Measurements from ENCODE around the gene GABRG3. TPM values are rescaled to one million over a fixed set of nuclear protein-coding genes. Genes with fewer than 3 reads are reported as not detected.

GABRG3 gene
- total RNA-seq, 2 experiments from 2014 or later: not detected

DNA sequence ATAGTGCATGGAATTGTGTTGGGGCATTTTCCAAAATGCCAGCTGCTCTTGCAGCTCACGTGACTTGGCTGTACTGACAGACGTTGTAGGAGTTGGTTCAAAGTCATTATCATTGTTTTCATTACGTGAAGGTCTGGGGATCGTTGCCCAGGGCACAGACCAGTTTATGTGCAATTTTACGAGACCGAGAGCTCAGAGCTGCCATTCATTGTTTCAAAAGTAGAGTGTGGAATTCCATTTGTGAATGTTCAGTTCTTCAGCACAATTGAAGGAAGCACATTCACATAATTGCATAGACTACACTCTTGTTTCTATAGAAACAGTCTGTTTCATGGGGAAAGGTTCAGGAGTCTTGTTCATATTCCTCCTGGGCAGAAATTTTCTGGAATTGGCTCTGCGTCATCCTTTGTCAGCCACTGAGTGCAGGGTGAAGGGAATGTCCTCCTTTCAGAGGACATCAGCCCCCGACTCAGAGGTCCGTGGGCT is 54.5 kb downstream of the GABRG3 start:
- H3K9me3 Mint-ChIP-seq: peaks cover 8% of the 10 kb centered on the region
- H3K36me3 Mint-ChIP-seq (ENCODE audit: low read depth): no peaks in the 10 kb centered on the region
- DNase-seq: no peak
- ChIA-PET POLR2A (no interaction called here), CTCF (no interaction called here)
- H3K4me1 Mint-ChIP-seq: no peaks in the 10 kb centered on the region
- H3K27me3 Mint-ChIP-seq: no peaks in the 10 kb centered on the region
- H3K4me3 Mint-ChIP-seq: no peak overlapping the region
- no peak overlapping the region for H3K27ac Mint-ChIP-seq

DNA sequence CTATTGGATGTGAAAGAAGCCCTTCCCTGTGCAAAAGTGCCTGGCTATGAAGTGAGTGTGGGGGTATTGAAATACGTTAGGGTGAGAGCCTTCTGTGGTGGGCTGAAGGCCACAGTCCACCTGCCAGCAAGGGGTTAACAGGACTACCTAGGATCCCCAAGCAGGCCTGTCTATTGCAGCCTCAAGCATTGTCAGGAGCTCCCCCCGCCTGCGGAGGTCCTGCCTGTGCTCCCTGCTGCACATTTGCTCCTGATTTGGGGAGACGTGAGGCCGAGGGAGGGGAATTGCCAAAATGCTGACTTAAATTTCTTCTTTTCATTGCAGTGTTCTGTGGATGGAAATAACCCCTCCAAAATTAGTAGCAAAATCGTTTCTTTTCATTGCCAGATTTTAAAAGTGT is 56.2 kb downstream of the GABRG3 start:
- Mint-ChIP-seq H3K27ac (no peak overlapping the region), H3K4me1 (no peaks in the 10 kb centered on the region), H3K27me3 (no peaks in the 10 kb centered on the region), H3K4me3 (no peak overlapping the region), H3K36me3 (ENCODE audit: low read depth) (no peaks in the 10 kb centered on the region), H3K9me3 (peaks cover 6% of the 10 kb centered on the region)
- ChIA-PET POLR2A (no interaction called here), CTCF (no interaction called here)
- no peak for DNase-seq

DNA sequence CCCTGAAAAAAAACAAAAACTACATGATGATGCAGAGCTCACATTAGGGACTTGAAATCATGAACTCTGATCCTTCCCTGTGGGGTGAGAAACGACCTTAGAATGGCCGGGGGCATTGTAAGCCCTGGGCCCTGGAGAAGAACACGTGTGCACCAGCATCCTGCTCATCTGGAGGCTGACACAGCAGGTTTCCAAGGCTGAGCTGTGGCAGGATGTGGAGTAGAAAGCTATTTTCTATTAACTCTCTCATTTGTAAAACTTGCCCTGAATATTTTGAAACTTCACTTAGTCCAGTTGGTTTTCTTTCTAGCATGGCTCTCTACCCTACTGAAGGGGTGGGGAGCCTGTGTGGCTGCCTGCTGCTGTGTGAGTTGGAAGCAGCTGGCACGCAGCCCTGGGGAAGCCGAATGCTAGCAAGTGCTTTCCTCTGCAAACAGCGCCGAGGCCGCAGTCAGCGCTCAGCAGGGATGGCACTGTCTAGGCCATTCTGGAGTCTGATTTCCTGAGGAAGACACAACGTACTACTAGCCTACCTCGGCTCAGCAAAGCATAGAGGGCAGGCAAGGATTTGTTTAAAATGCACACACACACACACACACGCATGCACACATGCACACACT is 58.0 kb downstream of the GABRG3 start:
- CTCF ChIA-PET: no interaction called here
- H3K27me3 Mint-ChIP-seq: no peaks in the 10 kb centered on the region
- no peak overlapping the region for H3K27ac Mint-ChIP-seq
- H3K4me3 Mint-ChIP-seq: no peak overlapping the region
- H3K4me1 Mint-ChIP-seq: no peaks in the 10 kb centered on the region
- no peak for DNase-seq
- H3K36me3 Mint-ChIP-seq (ENCODE audit: low read depth): no peaks in the 10 kb centered on the region
- peaks cover 9% of the 10 kb centered on the region for H3K9me3 Mint-ChIP-seq
- POLR2A ChIA-PET: no interaction called here

DNA sequence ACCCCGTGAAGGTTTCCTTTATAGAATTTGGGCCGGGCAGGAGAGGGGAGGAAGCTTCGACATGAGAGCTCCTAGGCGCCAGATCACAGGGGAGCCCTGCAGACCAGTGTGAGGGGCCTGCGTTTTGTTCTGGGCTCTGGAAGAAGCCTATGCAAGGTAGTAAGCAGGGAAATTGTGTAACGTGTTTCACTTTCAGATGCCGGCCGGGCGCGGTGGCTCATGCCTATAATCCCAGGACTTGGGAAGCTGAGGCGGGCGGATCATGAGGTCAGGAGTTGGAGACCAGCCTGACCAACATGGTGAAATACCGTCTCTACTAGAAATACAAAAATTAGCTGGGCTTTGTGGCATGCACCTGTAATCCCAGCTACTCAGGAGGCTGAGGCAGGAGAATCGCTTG is 65.2 kb downstream of the GABRG3 start:
- CTCF ChIA-PET: no interaction called here
- no peak for DNase-seq
- no peak overlapping the region for H3K4me3 Mint-ChIP-seq
- no peaks in the 10 kb centered on the region for H3K4me1 Mint-ChIP-seq
- no peaks in the 10 kb centered on the region for H3K36me3 Mint-ChIP-seq (ENCODE audit: low read depth)
- peaks cover 14% of the 10 kb centered on the region for H3K9me3 Mint-ChIP-seq
- POLR2A ChIA-PET: no interaction called here
- no peaks in the 10 kb centered on the region for H3K27me3 Mint-ChIP-seq
- H3K27ac Mint-ChIP-seq: no peak overlapping the region

DNA sequence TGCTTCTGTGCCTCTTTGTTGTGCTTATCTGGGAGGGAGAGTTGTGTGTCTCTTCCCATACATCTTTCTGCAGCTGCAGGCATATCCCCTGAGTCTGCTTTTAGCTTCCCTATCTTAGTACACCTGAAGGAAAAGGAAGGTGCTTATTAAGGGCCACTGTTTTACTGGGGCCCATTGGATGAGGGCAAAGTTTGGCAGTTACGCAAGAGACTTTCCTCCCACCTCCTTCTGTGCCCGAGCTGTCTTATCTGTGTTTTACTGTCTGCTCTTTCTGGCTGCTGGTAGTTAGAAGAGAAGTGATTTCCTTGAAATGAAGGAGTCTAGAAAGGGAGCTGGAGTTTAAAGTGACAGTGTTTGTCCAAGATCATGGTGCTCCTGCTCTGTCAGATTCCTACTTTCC is 66.5 kb downstream of the GABRG3 start:
- H3K4me3 Mint-ChIP-seq: no peak overlapping the region
- H3K4me1 Mint-ChIP-seq: no peaks in the 10 kb centered on the region
- H3K36me3 Mint-ChIP-seq (ENCODE audit: low read depth): no peaks in the 10 kb centered on the region
- H3K27me3 Mint-ChIP-seq: no peaks in the 10 kb centered on the region
- ChIA-PET POLR2A (no interaction called here), CTCF (no interaction called here)
- peaks cover 18% of the 10 kb centered on the region for H3K9me3 Mint-ChIP-seq
- no peak for DNase-seq
- no peak overlapping the region for H3K27ac Mint-ChIP-seq

DNA sequence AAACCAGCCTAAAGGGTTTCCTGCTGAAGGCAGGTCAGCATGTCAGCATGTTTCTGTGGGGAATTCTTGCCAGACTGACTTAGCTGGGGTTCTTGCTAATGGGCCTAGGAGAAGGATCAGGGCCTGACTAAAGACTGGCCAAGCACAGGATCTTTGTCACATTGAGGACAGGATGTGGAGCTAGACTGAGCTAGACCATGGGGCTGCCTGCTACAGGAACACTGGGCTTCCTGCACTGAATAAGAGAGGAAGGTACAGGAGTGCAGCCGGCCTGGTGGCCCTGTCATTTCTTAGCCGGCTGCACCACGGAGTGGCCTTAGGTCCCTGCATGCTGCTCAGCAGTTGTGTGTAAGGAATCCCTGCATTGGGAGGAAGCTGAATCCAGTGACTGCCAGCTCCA is 68.2 kb downstream of the GABRG3 start:
- Mint-ChIP-seq H3K9me3 (peaks cover 16% of the 10 kb centered on the region), H3K4me3 (no peak overlapping the region), H3K27me3 (no peaks in the 10 kb centered on the region), H3K27ac (no peak overlapping the region), H3K4me1 (no peaks in the 10 kb centered on the region), H3K36me3 (ENCODE audit: low read depth) (no peaks in the 10 kb centered on the region)
- no peak for DNase-seq
- POLR2A ChIA-PET: no interaction called here
- CTCF ChIA-PET: no interaction called here

DNA sequence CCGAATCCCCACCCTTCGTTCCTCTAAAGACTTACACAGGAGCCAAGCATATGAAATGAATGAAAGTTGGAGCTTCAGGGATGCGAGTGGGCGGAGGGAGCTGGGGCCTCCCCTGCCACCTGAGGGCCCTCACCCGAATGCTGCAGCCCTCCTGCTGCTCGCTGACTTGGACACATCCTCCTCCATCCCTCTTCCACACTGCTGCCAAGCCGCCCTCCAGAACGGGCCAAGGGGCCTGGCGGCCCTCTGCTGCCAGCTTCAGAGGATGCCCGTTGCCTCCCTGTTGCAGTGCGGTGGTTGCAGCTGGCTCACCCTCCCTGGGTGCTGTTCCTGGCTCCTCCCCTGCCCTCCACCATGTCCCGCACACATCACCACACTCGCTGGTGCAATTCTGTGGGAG is 71.2 kb downstream of the GABRG3 start:
- no peak overlapping the region for H3K27ac Mint-ChIP-seq
- H3K9me3 Mint-ChIP-seq: peaks cover 19% of the 10 kb centered on the region
- CTCF ChIA-PET: no interaction called here
- H3K4me1 Mint-ChIP-seq: no peaks in the 10 kb centered on the region
- H3K27me3 Mint-ChIP-seq: no peaks in the 10 kb centered on the region
- POLR2A ChIA-PET: no interaction called here
- DNase-seq: no peak
- no peak overlapping the region for H3K4me3 Mint-ChIP-seq
- H3K36me3 Mint-ChIP-seq (ENCODE audit: low read depth): no peaks in the 10 kb centered on the region

DNA sequence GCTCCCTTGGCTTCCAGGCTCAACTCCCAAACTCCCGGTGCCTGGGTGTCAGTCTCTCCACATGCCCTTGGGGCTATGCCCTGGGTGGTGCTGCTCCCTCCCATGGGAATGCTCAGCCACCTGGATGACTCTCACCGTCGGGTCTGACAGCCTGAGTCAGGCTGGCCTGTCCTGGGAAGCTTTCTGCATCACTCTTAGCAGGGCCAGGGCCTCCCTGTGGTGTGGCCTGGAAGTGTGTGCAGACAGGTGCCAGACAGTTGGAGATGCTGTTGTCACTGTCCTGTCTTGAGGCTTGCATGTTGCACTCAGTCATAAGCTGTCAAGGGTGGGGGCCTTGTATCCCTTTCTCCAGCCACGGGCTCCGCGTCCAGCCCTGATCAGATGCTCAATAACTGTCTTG is 71.7 kb downstream of the GABRG3 start:
- H3K27ac Mint-ChIP-seq: no peak overlapping the region

DNA sequence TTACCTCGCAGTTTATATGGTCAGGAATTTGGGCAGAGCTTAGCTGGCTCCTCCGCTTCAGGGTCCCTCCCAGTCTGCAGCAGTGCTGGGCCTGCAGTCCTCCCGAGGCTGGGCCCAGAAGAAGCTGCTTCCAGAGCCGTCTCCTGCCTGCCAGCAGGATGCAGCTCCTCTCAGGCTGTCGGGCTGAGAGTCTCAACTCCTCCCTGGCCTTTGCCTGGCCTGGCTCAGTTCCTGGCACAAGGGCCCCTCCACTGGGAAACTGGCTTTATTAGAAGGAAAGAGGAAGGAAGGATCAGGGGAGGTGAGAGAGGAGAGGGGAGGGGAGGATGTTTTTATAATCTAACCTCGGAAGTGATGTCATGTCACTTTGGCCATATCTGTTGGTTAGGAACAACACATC is 72.8 kb downstream of the GABRG3 start:
- CTCF ChIA-PET: no interaction called here
- Mint-ChIP-seq H3K36me3 (ENCODE audit: low read depth) (no peaks in the 10 kb centered on the region), H3K27ac (no peak overlapping the region), H3K4me3 (no peak overlapping the region), H3K4me1 (no peaks in the 10 kb centered on the region), H3K9me3 (peaks cover 19% of the 10 kb centered on the region), H3K27me3 (no peaks in the 10 kb centered on the region)
- DNase-seq: no peak
- POLR2A ChIA-PET: no interaction called here

More for the DNA sequence above, 71.7 kb downstream of the GABRG3 start:
- no peak for DNase-seq
- Mint-ChIP-seq H3K36me3 (ENCODE audit: low read depth) (no peaks in the 10 kb centered on the region), H3K4me3 (no peak overlapping the region), H3K4me1 (no peaks in the 10 kb centered on the region), H3K27me3 (no peaks in the 10 kb centered on the region), H3K9me3 (peaks cover 19% of the 10 kb centered on the region)
- ChIA-PET CTCF (no interaction called here), POLR2A (no interaction called here)

DNA sequence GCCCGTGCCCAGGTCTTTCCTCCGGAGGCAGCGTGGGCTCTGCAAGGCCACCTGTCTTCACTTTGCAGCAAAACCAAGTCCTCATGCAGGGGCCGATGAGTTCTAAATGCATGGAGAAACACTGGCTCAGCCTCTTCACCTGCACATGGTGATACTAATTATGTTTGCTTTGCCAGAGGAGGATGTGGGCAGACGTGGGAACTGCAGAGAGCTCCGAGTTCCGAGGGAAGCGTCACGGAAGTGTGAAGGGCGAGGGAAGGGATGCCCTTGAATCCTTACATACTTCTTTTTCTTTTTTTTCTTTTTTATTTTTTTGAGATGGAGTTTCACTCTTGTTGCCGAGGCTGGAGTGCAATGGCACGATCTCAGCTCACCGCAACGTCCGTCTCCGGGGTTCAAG is 74.8 kb downstream of the GABRG3 start:
- H3K9me3 Mint-ChIP-seq: peaks cover 17% of the 10 kb centered on the region

DNA sequence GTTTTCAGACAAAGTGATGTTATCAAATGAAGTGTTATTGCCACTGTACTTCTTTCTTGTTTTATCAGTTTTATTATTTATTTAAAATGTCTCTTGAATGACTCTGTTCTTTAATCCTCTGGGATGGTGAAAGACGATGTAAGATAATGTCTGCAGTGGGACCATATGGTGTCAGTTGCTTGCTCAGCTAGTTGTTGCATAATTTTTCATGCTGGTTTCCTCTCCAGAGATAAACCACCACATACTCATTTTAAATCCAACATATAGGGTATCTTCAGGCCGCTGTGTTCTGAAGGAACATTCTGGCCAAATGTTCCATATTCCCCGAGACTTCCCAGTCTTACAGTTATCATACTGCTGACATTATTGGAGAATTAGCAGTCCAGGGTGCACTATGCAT is 75.9 kb downstream of the GABRG3 start:
- no peak for DNase-seq
- CTCF ChIA-PET: no interaction called here
- H3K4me3 Mint-ChIP-seq: no peak overlapping the region
- H3K4me1 Mint-ChIP-seq: no peaks in the 10 kb centered on the region
- H3K27me3 Mint-ChIP-seq: no peaks in the 10 kb centered on the region
- no peaks in the 10 kb centered on the region for H3K36me3 Mint-ChIP-seq (ENCODE audit: low read depth)
- no peak overlapping the region for H3K27ac Mint-ChIP-seq
- POLR2A ChIA-PET: no interaction called here
- peaks cover 12% of the 10 kb centered on the region for H3K9me3 Mint-ChIP-seq

More for the DNA sequence above, 74.8 kb downstream of the GABRG3 start:
- Mint-ChIP-seq H3K36me3 (ENCODE audit: low read depth) (no peaks in the 10 kb centered on the region), H3K27ac (no peak overlapping the region), H3K4me3 (no peak overlapping the region), H3K27me3 (no peaks in the 10 kb centered on the region), H3K4me1 (no peaks in the 10 kb centered on the region)
- no peak for DNase-seq
- ChIA-PET CTCF (no interaction called here), POLR2A (no interaction called here)

DNA sequence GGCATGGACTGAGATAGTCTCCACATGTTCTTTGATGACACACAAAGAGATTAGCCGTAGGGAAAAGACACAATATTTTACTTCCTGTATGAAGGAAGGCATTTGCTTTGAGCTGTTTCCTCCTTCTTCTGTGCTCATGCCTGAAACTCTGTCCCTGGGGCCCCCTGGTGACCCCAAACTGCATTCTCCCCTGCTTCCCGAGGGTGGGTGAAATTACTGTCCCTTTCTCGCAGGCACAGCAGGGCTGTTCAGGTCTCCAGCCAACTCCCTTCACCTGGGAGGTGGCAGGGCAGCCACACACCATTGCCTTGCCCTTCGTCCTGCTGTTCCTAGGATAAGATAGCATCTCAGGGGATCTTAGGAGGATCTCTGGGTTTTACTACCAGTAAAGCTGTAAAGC is 79.2 kb downstream of the GABRG3 start:
- Mint-ChIP-seq H3K27me3 (no peaks in the 10 kb centered on the region), H3K27ac (no peak overlapping the region), H3K4me3 (no peak overlapping the region), H3K4me1 (no peaks in the 10 kb centered on the region), H3K9me3 (peaks cover 14% of the 10 kb centered on the region), H3K36me3 (ENCODE audit: low read depth) (no peaks in the 10 kb centered on the region)
- ChIA-PET POLR2A (no interaction called here), CTCF (interaction anchor here (1.5 kb wide), 1 partner anchor 10 kb away, joined by 4 read pairs; no protein-coding TSS in a partner anchor)
- no peak for DNase-seq

DNA sequence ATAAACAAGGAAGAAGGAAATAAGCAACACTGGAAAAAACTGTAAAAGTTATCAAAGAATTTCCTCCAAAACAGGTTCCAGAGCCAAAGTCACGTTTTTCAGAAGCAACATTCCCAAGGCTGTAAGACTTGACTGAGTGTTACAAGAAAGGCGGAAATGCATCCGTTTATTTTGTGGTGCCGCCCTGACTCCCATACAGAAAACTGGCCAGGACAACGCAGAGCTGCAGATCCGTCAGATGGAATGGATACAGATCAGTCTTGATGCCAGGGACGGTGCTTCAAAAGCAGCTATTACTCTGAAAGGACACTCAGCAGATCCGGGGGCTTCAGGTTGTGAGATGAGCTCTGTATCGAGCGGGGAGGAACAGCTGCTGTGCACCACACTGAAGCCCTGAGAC is 83.4 kb downstream of the GABRG3 start:
- POLR2A ChIA-PET: no interaction called here
- no peaks in the 10 kb centered on the region for H3K27me3 Mint-ChIP-seq

DNA sequence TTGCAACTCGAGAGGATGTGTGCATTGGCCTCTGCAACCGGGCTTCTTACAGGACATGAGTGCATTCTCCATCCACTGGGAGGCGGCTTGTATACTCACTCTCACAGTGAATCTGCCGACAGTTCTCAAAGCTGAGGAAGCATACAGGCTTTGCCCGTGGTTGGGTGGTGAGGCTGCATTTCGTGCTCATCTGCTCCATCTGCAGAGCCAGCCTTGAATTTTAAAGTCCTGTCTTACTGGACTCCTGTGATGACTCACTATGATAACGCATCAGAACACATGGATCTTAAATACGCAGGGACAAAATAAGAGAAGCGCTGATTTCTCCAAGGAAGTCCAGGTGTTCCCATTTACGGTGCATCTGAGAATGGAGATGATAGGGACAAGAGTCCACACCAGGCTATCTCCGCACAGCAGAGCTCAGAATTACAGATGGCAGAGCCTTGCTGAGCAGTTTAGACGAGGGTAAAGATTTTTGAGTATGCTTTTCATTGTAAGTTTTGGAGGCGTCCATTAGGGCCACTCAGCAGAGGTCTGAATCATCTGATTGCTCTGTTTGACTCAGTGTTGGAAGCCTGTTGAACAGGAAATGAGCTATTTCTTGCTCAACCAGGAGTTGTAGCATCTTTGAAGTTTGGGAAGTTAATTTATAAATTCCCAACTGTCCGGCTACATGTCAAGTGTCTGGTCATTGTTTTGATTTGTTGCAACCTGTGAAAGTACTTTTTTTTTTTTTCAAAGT is 87.1 kb downstream of the GABRG3 start:
- POLR2A ChIA-PET: no interaction called here
- H3K27me3 Mint-ChIP-seq: no peaks in the 10 kb centered on the region
- no peaks in the 10 kb centered on the region for H3K36me3 Mint-ChIP-seq (ENCODE audit: low read depth)
- H3K4me1 Mint-ChIP-seq: no peaks in the 10 kb centered on the region
- no peak for DNase-seq
- H3K27ac Mint-ChIP-seq: no peak overlapping the region
- no peak overlapping the region for H3K4me3 Mint-ChIP-seq
- peaks cover 8% of the 10 kb centered on the region for H3K9me3 Mint-ChIP-seq
- CTCF ChIA-PET: no interaction called here

More for the DNA sequence above, 83.4 kb downstream of the GABRG3 start:
- no peak overlapping the region for H3K4me3 Mint-ChIP-seq
- CTCF ChIA-PET: no interaction called here
- no peak for DNase-seq
- H3K9me3 Mint-ChIP-seq: peaks cover 3% of the 10 kb centered on the region
- H3K27ac Mint-ChIP-seq: no peak overlapping the region
- no peaks in the 10 kb centered on the region for H3K36me3 Mint-ChIP-seq (ENCODE audit: low read depth)
- H3K4me1 Mint-ChIP-seq: no peaks in the 10 kb centered on the region
